Mucosa of descending colon (tissue), 3 donors: ENCODE measurements around the gene ADH4. TPM values are rescaled to one million over a fixed set of nuclear protein-coding genes. Genes with fewer than 3 reads are reported as not detected.
A peak's percentile ranks its signal among the peaks of the same experiment; 100 is the strongest.

ENCODE experiments used
- ATAC-seq: fragments of 200-7000 bp; cut with Tn5 transposase; one replicate; pipeline ENCODE4 v1.9.1; 2020; ENCODE audit warnings: mild to moderate bottlenecking, moderate library complexity
- DNase-seq, 3 donors: peaks; one replicate each; pipeline ENCODE4 v3.0.0-alpha.2; 2020
- H3K36me3 ChIP-seq: fragments of 200-600 bp; one replicate; pipeline ENCODE4 v1.8.0; 2021; ENCODE audit warnings: low read depth, mild to moderate bottlenecking
- H3K4me1 ChIP-seq: fragments of 200-600 bp; one replicate; pipeline ENCODE4 v1.8.0; 2021; ENCODE audit warnings: low read depth, mild to moderate bottlenecking
- H3K4me3 ChIP-seq: fragments of 200-600 bp; one replicate; pipeline ENCODE4 v1.8.0; 2021; ENCODE audit warnings: mild to moderate bottlenecking
- H3K9me3 ChIP-seq: fragments of 200-600 bp; one replicate; pipeline ENCODE4 v1.8.0; 2021; ENCODE audit warnings: mild to moderate bottlenecking
- intact Hi-C, 2 donors: fragments of 100-400 bp; cut with DNase I in 1 of 2; cut with micrococcal nuclease in 1 of 2; formaldehyde crosslinking; loops; one replicate each; pipeline versions ENCODE4 v1.11.0 to v1.11.1; 2022; cut with DNase I, micrococcal nuclease
- total RNA-seq, 3 donors: library from RNA; stranded (reverse); fragmentation: NEBNext Ultra II Directional in 2 of 3; extraction: Animal tissue kit (Norgen Biotek cat#: 25700) in 2 of 3; gene quantifications; one replicate each; pipeline versions ENCODE4 v1.2.1 to v1.2.4, GENCODE V29; 2021 to 2023
- TF ChIP-seq, protein P1 (sequence below): fragments of 200-600 bp; IDR thresholded peaks from one replicate; pipeline ENCODE4 v1.8.0; 2022; ENCODE audit warnings: antibody characterized with exemption, mild to moderate bottlenecking
- donor health status: DM: no; HTN: no; CAD: no; lungs with moderate emphysema.
- donor health status: DM: no; HTN: no; CAD: no.
- donor health status: DM: no; HTN: yes; CAD: no.

Gene ADH4
- total RNA-seq, 3 donors from 2014 or later = 0.19 to 0.41 (median 0.23) TPM

DNA sequence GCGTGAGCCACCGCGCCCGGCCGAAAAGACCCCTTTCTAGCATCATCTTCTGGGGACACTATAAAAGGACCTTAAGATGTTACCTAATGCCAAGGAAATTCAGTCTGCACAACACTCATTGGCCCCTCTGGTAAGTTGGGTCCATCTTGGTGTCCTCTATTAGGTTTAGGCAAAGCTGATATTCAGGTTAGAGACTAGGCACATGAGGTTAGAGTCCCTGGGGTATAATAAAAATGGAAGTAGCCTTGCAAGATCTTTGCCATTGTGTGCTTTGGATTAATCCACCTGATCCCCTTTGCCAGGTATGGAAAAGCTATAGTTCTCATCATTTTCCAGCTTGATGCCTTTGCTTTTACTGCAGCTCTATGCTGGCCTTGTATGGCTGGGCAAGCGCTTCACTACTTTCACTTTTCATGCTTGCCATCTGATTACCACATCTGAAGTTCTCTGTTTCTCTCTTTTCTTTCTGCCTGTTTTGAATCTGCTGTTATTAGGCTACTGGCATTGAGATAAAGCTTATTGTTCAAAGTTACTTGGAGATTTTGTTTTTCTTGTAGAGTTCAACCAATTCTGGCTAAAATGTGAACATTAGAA is 5.4 kb upstream of the ADH4 start:
- Histone ChIP-seq H3K36me3 (no peaks in the 10 kb centered on the region), H3K4me1 (peaks cover under 1% of the 10 kb centered on the region), H3K4me3 (no peak overlapping the region), H3K9me3 (no peaks in the 10 kb centered on the region)
- DNase-seq (peak in 1 of 3 donors; percentile 24), ATAC-seq (peak; percentile 73)
- TF ChIP-seq, protein P1, sequence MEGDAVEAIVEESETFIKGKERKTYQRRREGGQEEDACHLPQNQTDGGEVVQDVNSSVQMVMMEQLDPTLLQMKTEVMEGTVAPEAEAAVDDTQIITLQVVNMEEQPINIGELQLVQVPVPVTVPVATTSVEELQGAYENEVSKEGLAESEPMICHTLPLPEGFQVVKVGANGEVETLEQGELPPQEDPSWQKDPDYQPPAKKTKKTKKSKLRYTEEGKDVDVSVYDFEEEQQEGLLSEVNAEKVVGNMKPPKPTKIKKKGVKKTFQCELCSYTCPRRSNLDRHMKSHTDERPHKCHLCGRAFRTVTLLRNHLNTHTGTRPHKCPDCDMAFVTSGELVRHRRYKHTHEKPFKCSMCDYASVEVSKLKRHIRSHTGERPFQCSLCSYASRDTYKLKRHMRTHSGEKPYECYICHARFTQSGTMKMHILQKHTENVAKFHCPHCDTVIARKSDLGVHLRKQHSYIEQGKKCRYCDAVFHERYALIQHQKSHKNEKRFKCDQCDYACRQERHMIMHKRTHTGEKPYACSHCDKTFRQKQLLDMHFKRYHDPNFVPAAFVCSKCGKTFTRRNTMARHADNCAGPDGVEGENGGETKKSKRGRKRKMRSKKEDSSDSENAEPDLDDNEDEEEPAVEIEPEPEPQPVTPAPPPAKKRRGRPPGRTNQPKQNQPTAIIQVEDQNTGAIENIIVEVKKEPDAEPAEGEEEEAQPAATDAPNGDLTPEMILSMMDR = no peak
- intact Hi-C loops = no loop called here

DNA sequence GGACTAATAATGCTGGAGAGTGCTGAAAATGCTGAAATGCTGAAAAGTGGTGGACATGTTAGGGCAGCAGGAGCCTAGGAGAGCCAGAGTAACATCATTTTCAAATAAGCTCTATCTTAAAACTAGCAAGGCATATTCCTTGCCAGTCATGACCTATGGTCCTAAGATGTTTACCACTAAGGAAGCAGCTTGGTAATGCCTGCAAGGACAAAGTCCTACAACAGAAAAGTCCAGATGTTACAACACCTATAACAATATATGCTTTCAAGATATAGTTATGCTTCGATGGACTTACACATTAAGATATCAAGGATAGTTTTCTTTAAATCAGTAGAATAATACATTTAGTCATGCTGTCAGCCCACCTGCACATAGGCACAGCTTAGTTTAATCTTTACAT is 4.5 kb upstream of the ADH4 start:
- no peak overlapping the region for H3K4me3 ChIP-seq
- ATAC-seq (peak; percentile 96), DNase-seq (peak in 1 of 3 donors; percentile 35)
- TF ChIP-seq, protein P1 = no peak
- no peaks in the 10 kb centered on the region for H3K36me3 ChIP-seq
- intact Hi-C loops = no loop called here
- peaks cover 6% of the 10 kb centered on the region for H3K4me1 ChIP-seq
- H3K9me3 ChIP-seq = no peaks in the 10 kb centered on the region

DNA sequence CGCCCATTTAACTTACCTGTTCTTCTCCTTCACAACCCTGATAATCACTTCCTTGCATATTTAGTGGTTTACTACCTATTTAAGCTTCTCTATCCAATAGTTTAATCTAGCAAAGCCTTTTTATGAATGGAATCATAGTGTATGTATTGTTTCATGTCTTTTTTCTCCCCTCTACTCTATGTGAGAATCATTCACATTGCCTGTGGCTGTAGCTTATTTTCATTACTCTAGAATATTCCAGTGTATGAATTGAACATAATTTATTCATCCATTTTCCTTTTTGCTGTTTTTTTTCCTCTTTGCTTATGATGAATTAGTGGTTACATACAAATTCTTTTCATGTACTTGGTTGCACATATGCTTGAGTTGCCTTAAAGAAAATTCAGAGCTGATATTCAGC is 490 bp upstream of the ADH4 start:
- no peaks in the 10 kb centered on the region for H3K36me3 ChIP-seq

DNA sequence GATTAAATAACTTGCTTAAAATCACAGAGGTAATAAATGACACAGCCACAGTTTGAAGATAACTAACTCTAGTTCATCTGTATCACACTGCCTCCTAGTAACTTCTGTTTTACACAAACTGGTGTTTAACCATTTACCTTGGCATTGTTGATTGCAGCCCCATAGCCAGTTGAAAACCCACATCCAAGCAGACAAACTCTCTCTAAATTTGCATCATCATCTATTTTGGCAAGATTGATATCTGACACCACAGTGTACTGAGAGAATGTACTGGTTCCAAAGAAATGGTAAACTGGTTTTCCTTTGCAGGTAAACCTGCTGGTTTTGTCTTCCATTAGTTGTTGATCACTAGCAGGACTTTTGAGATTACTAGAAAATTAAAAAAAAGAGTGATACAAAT is 7.8 kb downstream of the ADH4 start:
- Histone ChIP-seq H3K4me3 (no peak overlapping the region), H3K36me3 (no peaks in the 10 kb centered on the region), H3K9me3 (no peaks in the 10 kb centered on the region), H3K4me1 (peaks cover 4% of the 10 kb centered on the region)
- no peak for ATAC-seq
- DNase-seq = no peak
- TF ChIP-seq, protein P1 = no peak
- intact Hi-C loops = no loop called here

More for the DNA sequence above, 490 bp upstream of the ADH4 start:
- TF ChIP-seq, protein P1 = no peak
- H3K4me1 ChIP-seq = peaks cover 6% of the 10 kb centered on the region
- DNase-seq (no peak), ATAC-seq (no peak)
- intact Hi-C loops = no loop called here
- no peak overlapping the region for H3K4me3 ChIP-seq
- H3K9me3 ChIP-seq = no peaks in the 10 kb centered on the region

DNA sequence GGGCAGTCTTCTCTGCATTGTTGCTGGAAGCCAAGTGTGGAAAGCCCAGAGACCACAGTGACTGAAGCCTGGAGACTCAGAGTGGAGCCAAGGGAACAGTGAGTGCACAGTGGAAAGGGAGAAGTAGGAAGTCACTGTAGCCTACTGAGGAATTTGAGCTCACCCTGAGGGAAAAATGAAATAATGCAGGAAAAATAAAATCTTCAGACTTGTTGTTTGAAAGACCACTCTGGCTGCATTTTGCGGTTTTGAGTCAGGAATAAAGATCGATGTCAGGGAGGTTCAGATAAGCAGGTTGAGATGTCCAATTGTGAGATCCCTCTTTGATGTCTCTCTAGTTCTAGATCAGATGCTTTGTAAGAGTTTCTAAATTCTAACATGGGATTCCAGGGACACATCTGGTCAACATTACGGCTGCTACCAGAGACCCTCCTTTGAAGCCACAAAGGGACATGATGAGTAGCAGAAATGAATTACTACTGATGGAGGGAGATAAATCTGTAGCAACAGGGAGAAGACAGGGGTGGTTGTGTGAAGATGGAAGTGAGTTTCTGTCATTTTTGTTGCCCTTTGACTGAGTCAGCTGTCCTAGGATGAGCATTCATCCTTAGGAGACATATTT is 8.4 kb downstream of the ADH4 start:
- intact Hi-C loops = no loop called here
- Histone ChIP-seq H3K4me3 (no peak overlapping the region), H3K4me1 (peaks cover 4% of the 10 kb centered on the region), H3K36me3 (no peaks in the 10 kb centered on the region), H3K9me3 (no peaks in the 10 kb centered on the region)
- no peak for ATAC-seq
- no peak for DNase-seq
- TF ChIP-seq, protein P1 = no peak
